Small intestine (tissue), 7 donors: ENCODE data around the gene CHD6. TPM values are rescaled to one million over a fixed set of nuclear protein-coding genes. Genes with fewer than 3 reads are reported as not detected.

Experiments
- DNase-seq, 2 donors: peaks; one replicate each; pipeline versions ENCODE4 v3.0.0 to v3.0.0-alpha.2; 2013
- FAIRE-seq: peaks from 2 replicates; lab custom pipeline; 2012; peaks lifted over from hg19 to GRCh38; lab: Jason Lieb, UNC
- H3K27ac ChIP-seq, 3 donors: one replicate each; pipeline ENCODE4 v1.5.1; 2013; ENCODE audit warnings: low read length in 2 of 3, mild to moderate bottlenecking in 2 of 3, control low read depth in 1 of 3, inconsistent platforms in 1 of 3, low read depth in 1 of 3, moderate library complexity in 1 of 3
- H3K27me3 ChIP-seq, 3 donors: one replicate each; pipeline ENCODE4 v1.6.1; 2013; ENCODE audit warnings: low read length in 3 of 3, inconsistent platforms in 1 of 3; ENCODE audit not compliant: control insufficient read depth in 3 of 3, insufficient read depth in 3 of 3
- H3K36me3 ChIP-seq, 3 donors: one replicate each; pipeline ENCODE4 v1.6.1; 2013; ENCODE audit warnings: low read length in 3 of 3, inconsistent platforms in 1 of 3, low read depth in 1 of 3, mild to moderate bottlenecking in 1 of 3, moderate library complexity in 1 of 3; ENCODE audit not compliant: control insufficient read depth in 3 of 3, insufficient read depth in 2 of 3
- H3K4me1 ChIP-seq, 3 donors: one replicate each; pipeline ENCODE4 v1.6.1; 2013; ENCODE audit warnings: low read length in 2 of 3, inconsistent platforms in 1 of 3, low read depth in 1 of 3, mild to moderate bottlenecking in 1 of 3, moderate library complexity in 1 of 3; ENCODE audit not compliant: control insufficient read depth in 3 of 3, insufficient read depth in 2 of 3
- H3K4me3 ChIP-seq, 3 donors: one replicate each; pipeline ENCODE4 v1.5.1; 2013; ENCODE audit warnings: low read length in 3 of 3, control low read depth in 1 of 3, inconsistent platforms in 1 of 3, low read depth in 1 of 3, mild to moderate bottlenecking in 1 of 3, moderate library complexity in 1 of 3
- H3K9me3 ChIP-seq, 2 donors: one replicate each; pipeline ENCODE4 v1.6.1; 2013; ENCODE audit warnings: low read depth in 1 of 2, low read length in 1 of 2; ENCODE audit not compliant: control insufficient read depth in 2 of 2, insufficient read depth in 1 of 2
- WGBS, 3 donors: extraction: QIAGEN DNeasy Blood & Tissue Kit; methylation state at CpG; one replicate each; pipeline ENCODE4 v1.1.7; 2013; 5-methylcytosine and 5-hydroxymethylcytosine counted together
- polyA plus RNA-seq, 4 donors: library from polyadenylated mRNA; stranded (reverse) in 3 of 4; unstranded in 1 of 4; fragments of 200-250 nt in 3 of 4; fragments of 120-200 nt in 1 of 4; gene quantifications; one replicate each; pipeline versions ENCODE4 v1.2.1 to v1.2.3, GENCODE V29; 2013
- donor health status: healthy with polysubstance abuse.
- donor health status: control.
- donor health status: control.
- donor health status: Bipolar disorder and iron deficiency.
- donor health status: healthy.

The CHD6 gene
- polyA plus RNA-seq, 4 donors, result 5.3 to 46.7 (median 16.1) TPM

DNA sequence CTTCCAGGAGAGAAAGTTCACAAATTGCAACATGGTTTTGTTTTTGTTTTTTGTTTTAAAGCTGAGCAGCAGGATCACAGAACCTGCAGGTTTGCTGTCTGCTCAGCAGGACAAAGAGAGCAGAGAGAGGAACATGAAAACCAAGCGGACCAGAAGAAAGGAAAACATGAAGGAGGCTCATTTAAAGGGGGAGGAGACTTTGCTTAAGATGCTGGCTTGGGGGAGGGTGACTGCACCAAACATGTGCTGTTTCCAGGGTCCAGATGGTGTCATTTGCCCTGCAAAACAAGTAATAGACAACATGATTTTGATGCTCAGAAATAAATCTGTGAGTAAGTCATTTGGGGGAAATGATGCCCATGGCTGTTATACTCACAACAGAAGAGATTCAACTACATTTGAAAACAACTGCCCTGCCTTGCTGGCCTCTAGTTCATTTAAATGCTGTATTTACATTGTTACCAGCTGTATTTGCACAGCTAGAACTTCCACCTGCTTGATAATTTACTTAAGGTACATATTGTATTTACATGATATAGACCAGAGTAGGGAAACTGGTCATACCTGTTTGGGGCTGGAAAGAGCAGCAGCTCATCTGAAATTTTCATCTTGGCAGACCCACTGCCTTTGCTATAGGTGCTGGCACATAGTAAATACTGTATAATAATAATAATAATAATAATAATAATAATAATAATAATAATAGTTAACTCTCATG is 32.2 kb upstream of the CHD6 start:
- Histone ChIP-seq H3K4me1 (peaks cover 0 to 21% (median 0%) of the 10 kb centered on the region in 3 donors), H3K27ac (peak overlapping the region in 1 of 3 donors; percentile 51), H3K36me3 (no peaks in the 10 kb centered on the region), H3K9me3 (no peaks in the 10 kb centered on the region), H3K27me3 (no peaks in the 10 kb centered on the region), H3K4me3 (no peak overlapping the region)
- no peak for FAIRE-seq
- peak; percentile 76 to 89 for DNase-seq
- 9 to 33% (median 31%) methylated on average over 1 of the region's 1 CpG for WGBS, 3 donors

DNA sequence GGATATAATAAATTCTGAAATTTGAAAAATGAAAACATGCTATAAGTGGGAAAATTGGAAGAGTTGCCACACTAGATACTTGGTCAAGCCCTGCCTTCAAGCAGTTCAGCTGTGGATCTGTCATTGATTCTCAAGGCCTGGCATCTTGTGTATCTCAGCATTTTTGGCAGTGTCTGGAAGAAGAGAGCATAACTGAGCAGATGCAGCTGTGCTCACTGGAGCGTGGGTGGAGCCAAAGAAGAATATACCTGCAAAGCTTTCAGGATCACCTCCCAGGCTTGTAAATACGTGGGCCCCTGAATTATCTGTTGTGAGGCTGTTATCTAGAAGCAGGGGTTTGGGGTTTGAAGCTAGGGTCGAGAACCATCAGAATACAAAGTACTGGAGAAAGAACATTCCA is 31.3 kb upstream of the CHD6 start:
- no peaks in the 10 kb centered on the region for H3K9me3 ChIP-seq
- peaks cover 0 to 21% (median 0%) of the 10 kb centered on the region in 3 donors for H3K4me1 ChIP-seq
- H3K27me3 ChIP-seq, result no peaks in the 10 kb centered on the region
- 20 to 45% (median 34%) methylated on average over 3 of the region's 3 CpGs for WGBS, 3 donors
- H3K4me3 ChIP-seq, result no peak overlapping the region
- no peaks in the 10 kb centered on the region for H3K36me3 ChIP-seq
- peak overlapping the region in 1 of 3 donors; percentile 14 for H3K27ac ChIP-seq
- FAIRE-seq (no peak), DNase-seq (peak in 1 of 2 donors; percentile 13)

DNA sequence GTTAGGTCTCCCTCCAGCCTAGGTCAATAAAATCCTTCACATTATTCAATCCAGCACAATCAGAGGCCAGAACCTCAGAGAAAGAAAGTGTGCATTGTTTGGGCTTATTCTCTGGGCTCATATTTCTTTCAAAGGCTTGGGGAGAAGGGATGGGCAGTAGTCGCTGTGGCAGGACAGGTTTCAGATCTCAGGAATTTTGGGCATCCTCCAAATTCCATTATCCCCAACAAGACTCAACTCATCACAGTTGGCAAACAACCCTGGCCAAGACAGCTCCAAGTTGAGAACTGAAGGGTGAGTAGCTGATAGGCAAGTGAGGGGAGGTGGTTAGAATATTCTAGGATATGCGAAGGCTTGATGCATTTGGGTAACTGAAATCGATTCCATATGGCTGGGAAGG is 27.2 kb upstream of the CHD6 start:
- H3K9me3 ChIP-seq, result no peaks in the 10 kb centered on the region
- H3K4me3 ChIP-seq, result no peak overlapping the region
- H3K36me3 ChIP-seq, result no peaks in the 10 kb centered on the region
- no peaks in the 10 kb centered on the region for H3K27me3 ChIP-seq
- peaks cover 0 to 20% (median 2%) of the 10 kb centered on the region in 3 donors for H3K4me1 ChIP-seq
- WGBS, 3 donors, result 84 to 89% (median 89%) methylated on average over 3 of the region's 3 CpGs
- H3K27ac ChIP-seq, result no peak overlapping the region
- DNase-seq (no peak), FAIRE-seq (no peak)

DNA sequence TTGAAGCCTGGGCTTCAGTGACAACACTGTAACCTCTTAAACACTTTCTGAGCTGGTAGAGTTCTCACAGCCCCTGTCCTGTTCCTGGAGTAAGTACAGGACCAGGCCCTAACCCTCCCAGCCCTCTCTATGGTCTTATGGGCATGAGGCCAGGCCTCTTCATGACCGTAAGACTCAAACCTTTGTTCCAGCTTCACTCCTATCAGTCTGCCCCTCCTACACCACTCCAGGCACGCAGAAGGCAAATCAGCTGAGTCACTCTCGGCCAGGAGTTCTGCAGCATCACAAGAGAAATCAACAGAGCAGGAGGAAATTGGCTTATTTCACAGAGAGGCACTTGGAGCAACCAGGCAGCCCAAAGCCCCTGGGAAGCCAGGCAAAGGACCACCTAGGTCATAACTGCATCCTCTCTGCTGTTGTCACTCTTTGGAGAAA is 25.3 kb upstream of the CHD6 start:
- FAIRE-seq, result no peak
- H3K27ac ChIP-seq, result peak overlapping the region in 1 of 3 donors; percentile 80
- H3K4me3 ChIP-seq, result no peak overlapping the region
- peaks cover 0 to 12% (median 2%) of the 10 kb centered on the region in 3 donors for H3K4me1 ChIP-seq
- H3K9me3 ChIP-seq, result no peaks in the 10 kb centered on the region
- peak; percentile 86 to 88 for DNase-seq
- no peaks in the 10 kb centered on the region for H3K36me3 ChIP-seq
- WGBS, 3 donors, result 6 to 17% (median 7%) methylated on average over 3 of the region's 3 CpGs
- H3K27me3 ChIP-seq, result peaks cover 0 to 2% (median 0%) of the 10 kb centered on the region in 3 donors

DNA sequence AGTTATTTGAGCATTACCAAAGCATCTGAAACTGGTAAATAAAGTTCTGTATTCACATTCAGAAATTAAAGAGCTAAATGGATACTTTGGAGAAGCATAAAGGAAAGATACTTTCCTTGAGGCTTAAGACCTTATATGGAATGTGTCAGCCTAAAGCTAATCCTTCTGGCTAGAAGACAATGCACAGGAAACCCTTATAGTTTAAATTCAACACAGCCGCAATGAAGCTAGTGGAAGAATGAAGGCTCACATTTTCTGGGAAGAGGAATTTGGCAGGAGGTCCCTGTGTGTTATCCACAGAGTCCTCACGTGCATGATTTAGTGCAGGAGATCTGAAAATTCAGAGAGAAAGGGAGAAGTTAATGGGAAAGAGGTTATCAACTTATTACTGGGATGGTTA is 21.5 kb upstream of the CHD6 start:
- H3K4me1 ChIP-seq, result peaks cover 0 to 12% (median 2%) of the 10 kb centered on the region in 3 donors
- H3K4me3 ChIP-seq, result no peak overlapping the region
- no peaks in the 10 kb centered on the region for H3K36me3 ChIP-seq
- H3K9me3 ChIP-seq, result no peaks in the 10 kb centered on the region
- 58 to 81% (median 75%) methylated on average over 2 of the region's 2 CpGs for WGBS, 3 donors
- H3K27me3 ChIP-seq, result peaks cover 0 to 5% (median 2%) of the 10 kb centered on the region in 3 donors
- DNase-seq, result no peak
- FAIRE-seq, result no peak
- no peak overlapping the region for H3K27ac ChIP-seq

DNA sequence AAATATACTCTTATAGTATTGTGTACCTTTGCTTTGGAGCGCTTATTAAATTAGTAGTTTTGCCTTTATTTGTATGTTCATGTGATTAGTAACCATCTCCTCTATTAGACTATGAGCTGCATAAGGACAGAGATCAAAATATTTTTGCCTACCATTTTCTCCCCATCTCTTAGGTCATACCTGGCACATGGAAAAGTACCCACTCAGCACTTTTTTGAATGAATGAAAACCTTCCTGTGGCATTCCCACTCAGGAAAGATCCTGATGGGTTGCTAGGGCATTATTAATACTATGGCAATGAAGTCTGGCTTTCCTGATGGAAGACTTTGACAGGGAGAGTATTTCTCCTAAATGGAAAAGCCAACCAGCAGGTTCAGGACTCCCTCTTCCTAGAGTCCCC is 20.3 kb upstream of the CHD6 start:
- Histone ChIP-seq H3K27ac (no peak overlapping the region), H3K4me3 (no peak overlapping the region), H3K27me3 (peaks cover 0 to 5% (median 2%) of the 10 kb centered on the region in 3 donors), H3K9me3 (no peaks in the 10 kb centered on the region), H3K36me3 (no peaks in the 10 kb centered on the region), H3K4me1 (peaks cover 0 to 7% (median 0%) of the 10 kb centered on the region in 3 donors)
- 90 to 100% (median 96%) methylated on average over 1 of the region's 1 CpG for WGBS, 3 donors
- FAIRE-seq (no peak), DNase-seq (no peak)

DNA sequence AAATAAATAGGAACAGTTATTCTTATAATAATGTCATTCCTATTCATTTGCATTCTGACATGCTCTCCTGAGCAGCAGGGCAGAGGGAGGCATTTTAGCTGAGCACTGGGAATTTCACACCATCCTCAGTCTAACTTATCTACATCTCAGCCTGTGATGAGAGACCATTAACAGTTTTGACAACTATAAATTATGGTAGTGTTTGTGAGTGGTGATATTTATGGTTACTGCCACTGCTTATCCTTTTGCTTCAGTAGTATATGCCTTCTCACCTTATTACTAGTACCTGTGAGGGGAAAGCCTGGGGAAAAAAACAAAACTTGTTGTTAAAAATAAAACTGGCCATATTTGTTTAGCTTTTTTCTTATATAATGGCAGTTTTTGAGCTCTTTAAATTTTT is 17.0 kb upstream of the CHD6 start:
- Histone ChIP-seq H3K4me1 (no peaks in the 10 kb centered on the region), H3K27ac (no peak overlapping the region), H3K27me3 (peaks cover 0 to 5% (median 2%) of the 10 kb centered on the region in 3 donors), H3K9me3 (peaks cover 0 to 3% of the 10 kb centered on the region in 2 donors), H3K36me3 (no peaks in the 10 kb centered on the region), H3K4me3 (no peak overlapping the region)
- FAIRE-seq (no peak), DNase-seq (no peak)

DNA sequence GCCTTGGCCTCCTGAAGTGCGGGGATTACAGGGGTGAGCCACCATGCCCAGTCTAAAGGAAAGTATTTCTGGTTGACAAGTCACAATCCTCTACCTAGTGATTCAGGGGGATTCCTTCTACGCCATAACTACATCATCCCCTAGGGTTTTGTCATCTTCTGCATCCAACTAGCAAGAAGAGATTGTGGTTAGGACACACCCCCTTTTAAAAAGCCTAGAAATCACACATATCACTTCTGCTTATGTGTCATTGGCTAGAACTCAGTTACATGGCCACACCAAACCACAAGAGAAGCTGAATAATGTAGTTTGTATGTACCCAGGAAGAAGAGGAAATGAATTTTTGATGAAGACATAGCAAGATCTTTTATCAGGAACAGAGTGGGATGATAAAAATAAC is 14.7 kb upstream of the CHD6 start:
- H3K9me3 ChIP-seq, result peaks cover 0 to 3% of the 10 kb centered on the region in 2 donors
- DNase-seq (no peak), FAIRE-seq (no peak)
- no peak overlapping the region for H3K27ac ChIP-seq
- no peaks in the 10 kb centered on the region for H3K36me3 ChIP-seq
- peaks cover 0 to 5% (median 0%) of the 10 kb centered on the region in 3 donors for H3K27me3 ChIP-seq
- H3K4me3 ChIP-seq, result no peak overlapping the region
- no peaks in the 10 kb centered on the region for H3K4me1 ChIP-seq
- WGBS, 3 donors, result 77 to 92% (median 88%) methylated on average over 2 of the region's 2 CpGs
